Ramos (cell line): ENCODE data around the gene RIN3.

Experiments
- in situ Hi-C: fragments of 300-500 bp; cut with MboI; formaldehyde crosslinking; loops from one replicate; pipeline ENCODE4 v1.14.3; 2022; ENCODE audit warnings: low sequenced_read_pairs; ENCODE audit not compliant: unreplicated experiment

Gene RIN3

GRCh38 chr14:92482621-92483319 is 30.8 kb upstream of the RIN3 start:
- in situ Hi-C loops = no loop called here

- in situ Hi-C loops = no loop called here
Measured at GRCh38 chr14:92484132-92484823, 29.3 kb upstream of the RIN3 start.

- in situ Hi-C loops = no loop called here
Measured at GRCh38 chr14:92486881-92487280, 26.7 kb upstream of the RIN3 start.

- in situ Hi-C loops = no loop called here
Measured at GRCh38 chr14:92487513-92488133, 26.0 kb upstream of the RIN3 start.

- in situ Hi-C loops = no loop called here
Measured at GRCh38 chr14:92489394-92490238, 24.0 kb upstream of the RIN3 start.

- in situ Hi-C loops = no loop called here
Measured at GRCh38 chr14:92490239-92490959, 23.2 kb upstream of the RIN3 start.

GRCh38 chr14:92491782-92492181 is 21.8 kb upstream of the RIN3 start:
- in situ Hi-C loops = no loop called here

- in situ Hi-C loops = no loop called here
Measured at GRCh38 chr14:92492258-92492657, 21.3 kb upstream of the RIN3 start.

GRCh38 chr14:92493024-92493423 is 20.6 kb upstream of the RIN3 start:
- in situ Hi-C loops = no loop called here

- in situ Hi-C loops = no loop called here
Measured at GRCh38 chr14:92493492-92493891, 20.1 kb upstream of the RIN3 start.

GRCh38 chr14:92494512-92494911 is 19.1 kb upstream of the RIN3 start:
- in situ Hi-C loops = no loop called here

GRCh38 chr14:92495027-92495426 is 18.6 kb upstream of the RIN3 start:
- in situ Hi-C loops = no loop called here

- in situ Hi-C loops = no loop called here
Measured at GRCh38 chr14:92496191-92496857, 17.3 kb upstream of the RIN3 start.

GRCh38 chr14:92497391-92497790 is 16.2 kb upstream of the RIN3 start:
- in situ Hi-C loops = no loop called here

- in situ Hi-C loops = no loop called here
Measured at GRCh38 chr14:92499234-92499633, 14.3 kb upstream of the RIN3 start.

- in situ Hi-C loops = no loop called here
Measured at GRCh38 chr14:92500491-92500941, 13.1 kb upstream of the RIN3 start.

GRCh38 chr14:92501891-92502351 is 11.7 kb upstream of the RIN3 start:
- in situ Hi-C loops = no loop called here

GRCh38 chr14:92502541-92503286 is 10.9 kb upstream of the RIN3 start:
- in situ Hi-C loops = no loop called here
